ENCODE data around the gene PARP8. TPM values are rescaled to one million over a fixed set of nuclear protein-coding genes. Genes with fewer than 3 reads are reported as not detected.
"Not testable (repeated sequence)": the region's sequence is repeated elsewhere in the genome, so short reads cannot be mapped to it uniquely, and the experiment has no call there.

PARP8 gene
- polyA plus RNA-seq, 5 donors, result 15.0 to 26.0 (median 23.3) TPM

- no peak for DNase-seq
Measured at GRCh38 chr5:50768634-50769033, 102.2 kb downstream of the PARP8 start.

- no peak for DNase-seq
Measured at GRCh38 chr5:50770441-50770840, 104.0 kb downstream of the PARP8 start.

- DNase-seq, result not testable (repeated sequence)
Measured at GRCh38 chr5:50774446-50775175, 108.2 kb downstream of the PARP8 start.

- no peak for DNase-seq
Measured at GRCh38 chr5:50786073-50786472, 119.6 kb downstream of the PARP8 start.

GRCh38 chr5:50791813-50792212 is 125.4 kb downstream of the PARP8 start:
- DNase-seq, result no peak

GRCh38 chr5:50792843-50793242 is 126.4 kb downstream of the PARP8 start:
- no peak for DNase-seq

GRCh38 chr5:50794812-50795211 is 128.4 kb downstream of the PARP8 start:
- no peak for DNase-seq

- no peak for DNase-seq
Measured at GRCh38 chr5:50798002-50798401, 131.6 kb downstream of the PARP8 start.

GRCh38 chr5:50799596-50799995 is 133.2 kb downstream of the PARP8 start:
- DNase-seq, result no peak

- no peak for DNase-seq
Measured at GRCh38 chr5:50800410-50800809, 134.0 kb downstream of the PARP8 start.

- DNase-seq, result no peak
Measured at GRCh38 chr5:50807661-50808060, 141.2 kb downstream of the PARP8 start.

- DNase-seq, result no peak
Measured at GRCh38 chr5:50808406-50808805, 142.0 kb downstream of the PARP8 start.

- not testable (repeated sequence) for DNase-seq
Measured at GRCh38 chr5:50811746-50812145, 145.3 kb downstream of the PARP8 start.

GRCh38 chr5:50813691-50814090 is 147.3 kb downstream of the PARP8 start:
- no peak for DNase-seq

- no peak for DNase-seq
Measured at GRCh38 chr5:50814556-50814955, 148.1 kb downstream of the PARP8 start.

GRCh38 chr5:50822046-50822445 is 155.6 kb downstream of the PARP8 start:
- DNase-seq, result no peak

GRCh38 chr5:50822761-50823160 is 156.3 kb downstream of the PARP8 start:
- DNase-seq, result no peak

- DNase-seq, result no peak
Measured at GRCh38 chr5:50823568-50823967, 157.1 kb downstream of the PARP8 start.

GRCh38 chr5:50824109-50824508 is 157.7 kb downstream of the PARP8 start:
- no peak for DNase-seq

- DNase-seq, result no peak
Measured at GRCh38 chr5:50827516-50828247, 161.2 kb downstream of the PARP8 start.

- no peak for DNase-seq
Measured at GRCh38 chr5:50829023-50829422, 162.6 kb downstream of the PARP8 start.

- DNase-seq, result no peak
Measured at GRCh38 chr5:50832657-50833284, 166.3 kb downstream of the PARP8 start.

- no peak for DNase-seq
Measured at GRCh38 chr5:50836356-50836755, 169.9 kb downstream of the PARP8 start.

Measured in right lung (tissue), 5 donors.